Cerebellar cortex (tissue), 1 donor: Measurements from ENCODE around the gene EDA2R.

Experiments used
- DNase-seq: peaks from one replicate; pipeline ENCODE4 v3.0.0-alpha.2; 2015; ENCODE audit warnings: low spot score

The EDA2R gene

GRCh38 chrX:66638591-66639500, at the start of gene EDA2R:
EDA2R (minus strand) TSS chrX:66639078; CDS start chrX:66616020, 23,058 bp downstream.
- peak; percentile 58 for DNase-seq

- no peak for DNase-seq
Observed at GRCh38 chrX:66684196-66684595, 45.3 kb upstream of the EDA2R start.

- no peak for DNase-seq
Observed at GRCh38 chrX:66680451-66680850, 41.6 kb upstream of the EDA2R start.

GRCh38 chrX:66677430-66677829, 38.6 kb upstream of the EDA2R start:
- DNase-seq: no peak

- DNase-seq: no peak
Observed at GRCh38 chrX:66676990-66677389, 38.1 kb upstream of the EDA2R start.

GRCh38 chrX:66676413-66676812, 37.5 kb upstream of the EDA2R start:
- DNase-seq: no peak

- no peak for DNase-seq
Observed at GRCh38 chrX:66675541-66675940, 36.7 kb upstream of the EDA2R start.

- DNase-seq: no peak
Observed at GRCh38 chrX:66674506-66674905, 35.6 kb upstream of the EDA2R start.

GRCh38 chrX:66672106-66672505, 33.2 kb upstream of the EDA2R start:
- DNase-seq: no peak

- no peak for DNase-seq
Observed at GRCh38 chrX:66654411-66654810, 15.5 kb upstream of the EDA2R start.

- no peak for DNase-seq
Observed at GRCh38 chrX:66635360-66635759, 3.5 kb downstream of the EDA2R start.

- DNase-seq: no peak
Observed at GRCh38 chrX:66634272-66634671, 4.6 kb downstream of the EDA2R start.

GRCh38 chrX:66633541-66633940, 5.3 kb downstream of the EDA2R start:
- no peak for DNase-seq

GRCh38 chrX:66632981-66633380, 5.9 kb downstream of the EDA2R start:
- no peak for DNase-seq

- no peak for DNase-seq
Observed at GRCh38 chrX:66632473-66632872, 6.4 kb downstream of the EDA2R start.

GRCh38 chrX:66625525-66625924, 13.4 kb downstream of the EDA2R start:
- DNase-seq: no peak

- no peak for DNase-seq
Observed at GRCh38 chrX:66622209-66622608, 16.7 kb downstream of the EDA2R start.

GRCh38 chrX:66616944-66617343, 21.9 kb downstream of the EDA2R start:
- no peak for DNase-seq

- DNase-seq: no peak
Observed at GRCh38 chrX:66602381-66602938, 36.4 kb downstream of the EDA2R start.

GRCh38 chrX:66601522-66601921, 37.4 kb downstream of the EDA2R start:
- no peak for DNase-seq

- no peak for DNase-seq
Observed at GRCh38 chrX:66579219-66579618, 59.7 kb downstream of the EDA2R start.

- DNase-seq: no peak
Observed at GRCh38 chrX:66553973-66554372, 84.9 kb downstream of the EDA2R start.

- no peak for DNase-seq
Observed at GRCh38 chrX:66547847-66548369, 91.0 kb downstream of the EDA2R start.
